HUES6 (cell line): Measurements from ENCODE around the gene FOSL2.

ENCODE experiments used
- H3K27ac ChIP-seq: 2 replicates; pipeline ENCODE4 v1.7.0; 2013; ENCODE audit warnings: low read depth, mild to moderate bottlenecking, low read length, inconsistent platforms
- H3K27me3 ChIP-seq: 2 replicates; pipeline ENCODE4 v1.6.1; 2013; ENCODE audit warnings: low read length; ENCODE audit not compliant: control insufficient read depth, insufficient read depth
- H3K36me3 ChIP-seq: 2 replicates; pipeline ENCODE4 v1.6.1; 2013; ENCODE audit warnings: low read length; ENCODE audit not compliant: control insufficient read depth, insufficient read depth
- H3K4me1 ChIP-seq: 2 replicates; pipeline ENCODE4 v1.6.1; 2013; ENCODE audit warnings: low read length; ENCODE audit not compliant: control insufficient read depth, insufficient read depth
- H3K4me3 ChIP-seq: 2 replicates; pipeline ENCODE4 v1.5.1; 2013; ENCODE audit warnings: low read depth, low read length
- H3K9ac ChIP-seq: one replicate; pipeline ENCODE4 v1.6.1; 2013; ENCODE audit warnings: mild to moderate bottlenecking, low read length
- H3K9me3 ChIP-seq: 2 replicates; pipeline ENCODE4 v1.6.1; 2013; ENCODE audit warnings: low read depth, low read length; ENCODE audit not compliant: control insufficient read depth, insufficient read depth

FOSL2 gene

DNA sequence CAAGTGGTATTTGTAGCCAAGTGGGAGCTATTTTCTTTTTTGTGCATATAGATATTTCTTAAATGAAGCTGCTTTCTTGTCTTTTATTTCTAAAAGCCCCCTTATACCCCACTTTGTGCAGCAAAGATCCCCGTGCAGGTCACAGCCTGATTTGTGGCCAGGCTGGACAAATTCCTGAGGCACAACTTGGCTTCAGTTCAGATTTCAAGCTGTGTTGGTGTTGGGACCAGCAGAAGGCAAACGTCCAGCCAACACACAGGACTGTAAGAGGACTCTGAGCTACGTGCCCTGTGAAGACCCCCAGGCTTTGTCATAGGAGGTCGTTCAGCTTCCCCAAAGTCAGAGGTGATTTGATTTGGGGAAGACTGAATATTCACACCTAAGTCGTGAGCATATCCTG lies 21.9 kb downstream of the FOSL2 start:
- peaks cover 10% of the 10 kb centered on the region; the same call in 1 of the 2 replicates for H3K4me1 ChIP-seq
- no peak overlapping the region for H3K27ac ChIP-seq
- peaks cover 16% of the 10 kb centered on the region for H3K36me3 ChIP-seq
- no peak overlapping the region for H3K4me3 ChIP-seq
- H3K9ac ChIP-seq, result no peak overlapping the region
- no peaks in the 10 kb centered on the region for H3K9me3 ChIP-seq
- H3K27me3 ChIP-seq, result no peaks in the 10 kb centered on the region

GRCh38 chr2:28415010-28415409 lies 22.4 kb downstream of the FOSL2 start:
- Histone ChIP-seq H3K27ac (no peak overlapping the region; the same call in 1 of the 2 replicates), H3K9ac (no peak overlapping the region), H3K36me3 (peaks cover 16% of the 10 kb centered on the region)

GRCh38 chr2:28415715-28416114 lies 23.1 kb downstream of the FOSL2 start:
- Histone ChIP-seq H3K4me1 (peaks cover 10% of the 10 kb centered on the region; the same call in 1 of the 2 replicates), H3K9ac (no peak overlapping the region), H3K9me3 (no peaks in the 10 kb centered on the region), H3K27ac (no peak overlapping the region), H3K4me3 (no peak overlapping the region), H3K36me3 (peaks cover 16% of the 10 kb centered on the region), H3K27me3 (no peaks in the 10 kb centered on the region)

More at GRCh38 chr2:28415010-28415409, 22.4 kb downstream of the FOSL2 start:
- H3K4me1 ChIP-seq, result peaks cover 10% of the 10 kb centered on the region; the same call in 1 of the 2 replicates
- no peaks in the 10 kb centered on the region for H3K27me3 ChIP-seq
- no peaks in the 10 kb centered on the region for H3K9me3 ChIP-seq
- H3K4me3 ChIP-seq, result no peak overlapping the region

DNA sequence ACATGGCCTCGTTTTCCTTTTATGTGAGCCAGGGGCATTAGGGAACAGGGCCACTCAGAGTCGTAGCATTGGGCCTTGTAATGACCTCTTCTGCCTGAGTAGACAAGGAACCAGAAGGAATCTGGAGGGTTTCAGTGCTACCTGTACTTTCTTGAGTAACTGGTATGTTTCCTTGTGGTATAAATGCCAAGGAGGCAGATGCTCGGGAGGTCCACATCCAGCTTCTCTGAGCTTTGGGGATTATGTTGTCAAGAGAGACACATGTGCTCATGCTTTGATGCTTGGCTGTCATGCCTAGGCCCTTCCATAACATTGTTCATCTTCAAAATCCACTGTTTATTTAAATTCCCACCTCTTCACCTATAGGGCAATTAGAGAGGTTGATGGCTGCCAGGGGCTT lies 26.3 kb downstream of the FOSL2 start:
- Histone ChIP-seq H3K36me3 (no peaks in the 10 kb centered on the region), H3K27ac (no peak overlapping the region), H3K9me3 (no peaks in the 10 kb centered on the region), H3K4me3 (no peak overlapping the region), H3K4me1 (no peaks in the 10 kb centered on the region; the same call in 1 of the 2 replicates), H3K9ac (no peak overlapping the region), H3K27me3 (no peaks in the 10 kb centered on the region)

DNA sequence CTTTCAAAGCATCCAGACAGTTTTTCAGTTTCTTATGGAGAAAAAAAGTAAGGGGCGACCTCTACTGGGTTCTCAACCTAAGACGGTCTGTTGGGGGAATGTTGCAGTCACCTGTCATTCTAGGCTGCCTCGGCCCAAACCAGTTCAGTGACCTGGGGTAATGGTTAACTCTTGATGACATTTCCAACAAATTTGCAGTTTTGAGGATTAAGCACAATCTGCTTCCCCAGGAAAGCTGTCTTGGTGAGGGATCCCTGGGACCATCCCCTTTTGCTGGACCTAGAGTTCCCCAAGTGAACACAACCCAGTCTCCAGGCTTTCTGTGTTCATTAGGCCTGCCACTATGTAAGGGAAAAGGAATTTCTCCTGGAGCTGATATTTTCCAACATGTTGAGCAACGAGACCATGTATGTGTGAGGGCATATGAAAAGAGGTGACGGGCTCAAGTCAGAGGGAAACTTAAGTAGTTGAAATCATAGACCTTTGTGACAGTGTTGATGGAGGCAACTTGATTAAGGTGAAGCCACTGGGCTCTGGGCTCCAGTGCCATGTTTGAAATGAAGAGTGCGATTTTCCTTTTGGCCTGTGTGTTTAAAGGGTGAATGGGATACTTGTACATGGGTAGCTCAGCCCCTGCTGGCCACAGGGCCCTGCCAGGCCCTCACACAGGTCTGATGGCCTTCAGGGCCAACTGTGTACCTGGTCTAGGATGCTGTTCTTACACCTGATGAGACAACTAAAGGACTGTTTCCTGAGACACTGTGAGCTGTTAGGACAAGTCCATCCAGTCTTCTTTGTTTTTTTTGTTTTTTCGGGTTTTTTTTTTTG lies 27.0 kb downstream of the FOSL2 start:
- Histone ChIP-seq H3K27ac (no peak overlapping the region), H3K4me3 (no peak overlapping the region), H3K9me3 (no peaks in the 10 kb centered on the region), H3K4me1 (no peaks in the 10 kb centered on the region; the same call in 1 of the 2 replicates), H3K36me3 (no peaks in the 10 kb centered on the region), H3K9ac (no peak overlapping the region), H3K27me3 (no peaks in the 10 kb centered on the region)

- Histone ChIP-seq H3K27me3 (no peaks in the 10 kb centered on the region), H3K27ac (no peak overlapping the region), H3K4me3 (no peak overlapping the region), H3K36me3 (no peaks in the 10 kb centered on the region), H3K9ac (no peak overlapping the region), H3K9me3 (no peaks in the 10 kb centered on the region), H3K4me1 (no peaks in the 10 kb centered on the region)
Measured at GRCh38 chr2:28420722-28421121, 28.1 kb downstream of the FOSL2 start.

DNA sequence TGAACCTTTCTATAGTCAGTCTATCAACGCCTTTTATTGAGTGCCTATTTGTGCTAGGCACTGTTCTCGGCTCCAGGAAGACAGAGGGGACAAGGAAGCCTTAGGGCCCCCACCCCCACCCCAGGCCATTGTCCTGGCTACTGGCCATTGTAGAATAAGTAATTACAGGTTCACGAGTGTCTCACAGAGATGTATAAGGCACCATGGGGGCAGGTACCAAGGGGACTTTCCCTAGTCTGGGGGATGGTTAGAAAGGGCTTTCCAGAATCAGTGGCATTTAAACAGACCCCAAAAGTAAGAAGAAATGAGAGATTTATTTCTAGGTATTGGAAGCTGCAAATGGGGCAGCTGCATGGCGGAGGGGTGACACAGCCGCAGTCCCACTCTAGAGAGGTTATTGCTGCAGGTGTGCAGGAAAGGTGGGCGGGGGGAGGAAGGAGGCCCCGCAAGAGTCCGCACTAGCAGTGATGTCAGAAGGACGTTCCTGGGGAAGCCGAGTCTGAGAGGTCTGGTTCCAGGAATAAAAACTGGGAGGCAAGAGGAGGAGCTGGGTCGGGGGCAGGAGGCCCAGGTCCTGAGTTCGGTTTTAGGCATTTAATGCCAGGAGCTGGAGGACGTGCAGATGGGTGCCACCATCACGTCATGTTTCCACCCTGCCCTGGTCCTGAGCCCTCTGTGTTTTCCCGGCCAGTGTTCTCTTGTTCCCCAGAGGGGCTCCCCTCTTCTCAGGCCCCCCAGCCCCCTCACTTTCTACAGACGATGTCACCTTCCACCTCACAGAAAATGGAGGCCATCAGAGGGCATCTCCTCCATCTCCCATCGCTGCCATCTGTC lies 30.5 kb downstream of the FOSL2 start:
- no peaks in the 10 kb centered on the region for H3K9me3 ChIP-seq
- H3K9ac ChIP-seq, result no peak overlapping the region
- H3K36me3 ChIP-seq, result no peaks in the 10 kb centered on the region
- H3K27ac ChIP-seq, result no peak overlapping the region
- H3K27me3 ChIP-seq, result no peaks in the 10 kb centered on the region
- no peaks in the 10 kb centered on the region for H3K4me1 ChIP-seq
- H3K4me3 ChIP-seq, result no peak overlapping the region

DNA sequence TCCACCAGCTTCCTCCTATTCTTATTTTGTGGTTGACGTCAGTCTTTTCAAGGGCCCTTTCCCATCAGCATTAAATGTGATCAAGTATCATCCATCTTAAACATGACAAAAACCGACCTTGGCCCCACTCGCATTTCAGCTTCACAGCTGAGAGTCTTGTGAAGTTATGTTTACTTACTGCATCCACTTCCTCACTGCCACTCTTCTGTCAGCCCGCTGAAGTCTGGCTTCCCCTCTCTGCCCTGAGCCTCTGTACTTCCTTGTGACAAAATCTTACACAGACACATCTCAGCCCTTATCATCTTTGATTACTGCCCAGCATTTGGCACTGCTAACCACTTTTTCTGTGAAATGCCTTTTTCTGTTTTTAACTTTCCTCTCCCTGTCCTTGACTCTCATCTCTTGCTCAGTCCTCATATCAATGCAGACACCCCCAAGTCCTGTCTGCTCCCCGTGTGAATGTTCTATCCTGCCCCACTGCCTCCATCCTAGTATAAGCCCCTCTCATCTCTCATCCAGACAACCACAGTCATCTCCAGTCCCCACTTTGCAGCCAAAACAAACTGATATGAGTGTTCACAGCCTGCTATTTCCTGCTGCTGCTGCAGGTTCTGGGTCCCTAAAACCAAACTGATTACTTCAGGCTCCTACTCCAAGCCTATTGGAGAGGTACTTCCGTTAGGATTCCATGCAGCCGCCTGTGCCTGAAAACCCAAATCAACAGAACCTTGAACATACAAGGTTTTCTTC lies 31.4 kb downstream of the FOSL2 start:
- Histone ChIP-seq H3K27me3 (no peaks in the 10 kb centered on the region), H3K9ac (no peak overlapping the region), H3K4me1 (no peaks in the 10 kb centered on the region), H3K9me3 (no peaks in the 10 kb centered on the region), H3K36me3 (no peaks in the 10 kb centered on the region), H3K27ac (no peak overlapping the region), H3K4me3 (no peak overlapping the region)

DNA sequence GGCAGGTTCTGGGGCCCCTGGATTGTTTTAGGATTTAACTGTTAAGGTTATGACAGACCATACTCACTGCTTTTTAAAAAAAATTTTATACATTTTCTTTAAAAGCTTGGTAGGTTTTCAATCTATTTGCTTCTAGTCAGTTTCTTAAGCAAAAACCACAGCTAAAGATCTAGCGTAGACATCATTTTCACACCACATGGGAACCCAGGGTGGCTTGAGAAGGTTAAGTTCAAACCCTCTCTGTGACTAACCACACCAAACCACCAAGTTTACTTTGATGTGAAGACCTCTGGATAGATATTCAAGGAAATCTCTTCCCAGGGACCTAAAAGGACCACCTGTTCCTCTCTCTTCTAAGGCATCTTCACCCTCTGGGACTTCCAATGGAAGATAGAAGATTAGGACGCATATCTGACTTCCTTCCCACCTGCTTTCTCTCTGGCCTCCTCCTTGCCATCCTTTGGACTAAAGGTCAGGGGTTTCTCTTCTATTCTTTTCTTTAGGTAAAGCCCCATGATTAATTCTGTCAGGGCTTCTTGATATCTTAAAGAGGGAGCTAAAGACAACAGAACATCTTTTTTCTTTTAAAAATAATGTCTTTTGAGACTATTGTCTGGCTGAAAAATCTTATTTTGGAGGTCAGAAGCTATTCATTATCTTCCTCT lies 32.3 kb downstream of the FOSL2 start:
- Histone ChIP-seq H3K9ac (no peak overlapping the region), H3K27me3 (no peaks in the 10 kb centered on the region), H3K27ac (no peak overlapping the region), H3K4me3 (no peak overlapping the region), H3K4me1 (no peaks in the 10 kb centered on the region), H3K36me3 (no peaks in the 10 kb centered on the region), H3K9me3 (no peaks in the 10 kb centered on the region)

GRCh38 chr2:28425464-28425835 lies 32.8 kb downstream of the FOSL2 start:
- no peak overlapping the region for H3K9ac ChIP-seq
- H3K9me3 ChIP-seq, result no peaks in the 10 kb centered on the region
- H3K27me3 ChIP-seq, result no peaks in the 10 kb centered on the region
- no peaks in the 10 kb centered on the region for H3K36me3 ChIP-seq
- H3K4me1 ChIP-seq, result no peaks in the 10 kb centered on the region
- no peak overlapping the region for H3K4me3 ChIP-seq
- no peak overlapping the region for H3K27ac ChIP-seq
